B cell (primary cell): ENCODE data around the gene MAD2L2. TPM values are rescaled to one million over a fixed set of nuclear protein-coding genes. Genes with fewer than 3 reads are reported as not detected.

Source experiments
- ATAC-seq: fragments of 200-7000 bp; cut with Tn5 transposase; one replicate; pipeline ENCODE4 v1.10.0; 2021; ENCODE audit warnings: low read depth, mild to moderate bottlenecking, moderate number of reproducible peaks, moderate library complexity
- CTCF ChIA-PET: fragments of 350-600 bp; sonication (Branson Sonifier 250); formaldehyde crosslinking; loops from one replicate; lab custom pipeline; 2021; ENCODE audit warnings: antibody characterized with exemption, inconsistent platforms; lab: Charles Lee
- POLR2A ChIA-PET: fragments of 350-600 bp; sonication (Branson Sonifier 250); formaldehyde crosslinking; loops from one replicate; lab custom pipeline; 2021; ENCODE audit warnings: antibody characterized with exemption; lab: Charles Lee
- DNase-seq: peaks from one replicate; pipeline ENCODE4 v3.0.0; 2013
- H2AFZ ChIP-seq: 2 replicates; pipeline ENCODE4 v1.6.1; 2012; ENCODE audit warnings: mild to moderate bottlenecking, low read depth, low read length; ENCODE audit not compliant: insufficient read depth, poor library complexity, severe bottlenecking
- H3K27ac ChIP-seq, 2 donors: 1 replicate in 1 of 2; 2 replicates in 1 of 2; pipeline ENCODE4 v1.5.1; 2012 to 2013; ENCODE audit warnings: low read length in 2 of 2, mild to moderate bottlenecking in 2 of 2, moderate library complexity in 1 of 2
- H3K27me3 ChIP-seq, 4 experiments: fragments of 200-600 bp in 1 of 4; sonication (generic) in 1 of 4; replicated peaks in 1 of 4; 1 replicate in 2 of 4; 2 replicates in 2 of 4; pipeline versions ENCODE4 v1.6.1 to v1.7.0; 2013 to 2016; ENCODE audit warnings: low read length in 3 of 4, mild to moderate bottlenecking in 2 of 4, mixed read lengths in 1 of 4, moderate library complexity in 1 of 4; ENCODE audit not compliant: insufficient read depth in 4 of 4, control insufficient read depth in 3 of 4; ENCODE audit errors: control extremely low read depth in 1 of 4
- H3K36me3 ChIP-seq, 2 experiments: replicated peaks in 1 of 2; 1 replicate in 1 of 2; 2 replicates in 1 of 2; pipeline versions ENCODE4 v1.6.1 to v1.7.1; 2013; ENCODE audit warnings: low read length in 1 of 2; ENCODE audit not compliant: insufficient read depth in 2 of 2, control insufficient read depth in 1 of 2; ENCODE audit errors: control extremely low read depth in 1 of 2, extremely low read depth in 1 of 2
- H3K4me1 ChIP-seq, 2 donors: fragments of 200-600 bp in 1 of 2; sonication (generic) in 1 of 2; 1 replicate in 1 of 2; 2 replicates in 1 of 2; pipeline versions ENCODE4 v1.5.1 to v1.6.1; 2013 to 2017; ENCODE audit warnings: low read length in 2 of 2; ENCODE audit not compliant: control insufficient read depth in 2 of 2, insufficient read depth in 2 of 2
- H3K4me2 ChIP-seq: replicated peaks from 2 replicates; pipeline ENCODE3; 2012; ENCODE audit warnings: mild to moderate bottlenecking, low read depth, low read length; ENCODE audit not compliant: poor library complexity, severe bottlenecking
- H3K4me3 ChIP-seq, 5 experiments: fragments of 200-600 bp in 1 of 5; sonication (generic) in 1 of 5; 1 replicate in 3 of 5; 2 replicates in 2 of 5; pipeline versions ENCODE4 v1.5.1 to v1.7.0; 2011 to 2016; ENCODE audit warnings: low read length in 4 of 5, mild to moderate bottlenecking in 4 of 5, low read depth in 2 of 5, control low read depth in 1 of 5, moderate library complexity in 1 of 5; ENCODE audit not compliant: insufficient read depth in 1 of 5; ENCODE audit errors: control extremely low read depth in 1 of 5, extremely low read depth in 1 of 5
- H3K79me2 ChIP-seq: fragments of 200-600 bp; sonication (generic); one replicate; pipeline ENCODE4 v1.6.0; 2016; ENCODE audit warnings: low read length; ENCODE audit not compliant: control insufficient read depth, insufficient read depth
- H3K9ac ChIP-seq: fragments of 200-600 bp; sonication (generic); 2 replicates; pipeline ENCODE4 v1.6.1; 2017; ENCODE audit warnings: mild to moderate bottlenecking, low read length, moderate library complexity
- H3K9me3 ChIP-seq, 3 donors: one replicate each; pipeline versions ENCODE4 v1.6.1 to v1.7.1; 2013; ENCODE audit warnings: low read length in 2 of 3; ENCODE audit not compliant: control insufficient read depth in 2 of 3, insufficient read depth in 1 of 3; ENCODE audit errors: control extremely low read depth in 1 of 3
- H4K20me1 ChIP-seq: 2 replicates; pipeline ENCODE4 v1.6.0; 2012; ENCODE audit warnings: mild to moderate bottlenecking, low read length; ENCODE audit not compliant: insufficient read depth, control insufficient read depth, poor library complexity, severe bottlenecking
- H3K27ac Mint-ChIP-seq: one replicate; pipeline ENCODE4 v1.8.0; 2021; ENCODE audit warnings: mixed read lengths
- H3K27me3 Mint-ChIP-seq: one replicate; pipeline ENCODE4 v1.8.0; 2021; ENCODE audit warnings: mixed read lengths
- H3K4me1 Mint-ChIP-seq: one replicate; pipeline ENCODE4 v1.8.0; 2021; ENCODE audit warnings: mixed read lengths
- H3K4me3 Mint-ChIP-seq: one replicate; pipeline ENCODE4 v1.8.0; 2021; ENCODE audit warnings: mixed read lengths
- H3K9me3 Mint-ChIP-seq: one replicate; pipeline ENCODE4 v1.8.0; 2022; ENCODE audit warnings: mixed read lengths; ENCODE audit not compliant: insufficient read depth
- EZH2 ChIP-seq: IDR thresholded peaks from 2 replicates; pipeline ENCODE4 v1.6.1; 2012; ENCODE audit warnings: borderline replicate concordance, low read depth, mild to moderate bottlenecking, moderate library complexity, low read length; ENCODE audit not compliant: insufficient read depth, poor library complexity, severe bottlenecking
- WGBS: methylation state at CpG from one replicate; pipeline ENCODE4 v1.1.5; 2013; ENCODE audit warnings: missing lambda C conversion rate; ENCODE audit not compliant: insufficient coverage; 5-methylcytosine and 5-hydroxymethylcytosine counted together
- intact Hi-C: fragments of 100-400 bp; cut with micrococcal nuclease; formaldehyde crosslinking; loops from one replicate; pipeline ENCODE4 v1.10.0; 2022
- polyA plus RNA-seq: library from polyadenylated mRNA; depleted of rRNA; stranded (reverse); fragments of >200 nt; gene quantifications from 2 replicates; pipeline ENCODE4 v1.2.3, GENCODE V29; 2012
- total RNA-seq, 2 donors: library from RNA; stranded (reverse); fragments of 120-200 nt in 1 of 2; gene quantifications; 1 replicate in 1 of 2; 2 replicates in 1 of 2; pipeline versions ENCODE4 v1.2.3 to v1.2.4, GENCODE V29; 2013 to 2022
- TF ChIP-seq, protein P1 (sequence below): fragments of 200-600 bp; IDR thresholded peaks from one replicate; pipeline ENCODE4 v1.8.0; 2022; ENCODE audit warnings: antibody characterized with exemption, mild to moderate bottlenecking

The MAD2L2 gene
- total and polyA plus RNA-seq, 2 donors (not counting 1 experiment from before 2014, with no cell fraction given), result 29.0 to 42.2 TPM

DNA sequence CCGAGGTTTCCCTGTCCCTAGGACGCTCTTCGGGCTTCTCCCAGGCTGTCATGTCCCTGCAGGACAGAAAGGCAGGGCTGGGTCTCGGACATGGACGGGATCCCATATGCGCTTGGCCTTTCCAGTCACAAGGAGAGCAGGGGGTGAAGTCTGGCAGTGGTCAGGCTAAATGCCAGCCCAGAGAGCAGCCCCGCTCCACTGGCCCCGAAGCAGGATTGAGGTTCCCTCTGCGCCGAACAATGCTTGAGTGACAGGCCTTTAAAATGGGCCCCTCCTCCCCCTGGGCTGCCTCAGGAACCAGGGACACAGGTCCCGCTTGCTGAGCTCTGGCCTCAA, 23.2 kb upstream of the MAD2L2 start:
- H3K27me3 ChIP-seq, result peaks cover 0 to 16% (median 2%) of the 10 kb centered on the region in 4 experiments
- no peak for ATAC-seq
- H3K4me3 ChIP-seq, result no peak overlapping the region
- H4K20me1 ChIP-seq, result no peaks in the 10 kb centered on the region
- no peaks in the 10 kb centered on the region for H3K9me3 ChIP-seq
- H3K36me3 ChIP-seq, result no peaks in the 10 kb centered on the region
- no peaks in the 10 kb centered on the region for H3K4me1 Mint-ChIP-seq
- no peaks in the 10 kb centered on the region for H3K79me2 ChIP-seq
- CTCF ChIA-PET, result interaction anchor here (1.3 kb wide), 1 partner anchor 58 kb away, joined by 3 read pairs; no protein-coding TSS in a partner anchor
- H3K27ac ChIP-seq, result no peak overlapping the region
- 81% methylated on average over 11 of the region's 11 CpGs for WGBS
- DNase-seq, result no peak
- POLR2A ChIA-PET, result no interaction called here
- no peak overlapping the region for H3K4me3 Mint-ChIP-seq
- H3K4me1 ChIP-seq, result no peaks in the 10 kb centered on the region
- H3K4me2 ChIP-seq, result no peak overlapping the region
- H3K27ac Mint-ChIP-seq, result no peak overlapping the region
- H3K27me3 Mint-ChIP-seq, result peaks cover 14% of the 10 kb centered on the region
- H2AFZ ChIP-seq, result no peak overlapping the region
- intact Hi-C loops, result no loop called here
- TF ChIP-seq, protein P1, sequence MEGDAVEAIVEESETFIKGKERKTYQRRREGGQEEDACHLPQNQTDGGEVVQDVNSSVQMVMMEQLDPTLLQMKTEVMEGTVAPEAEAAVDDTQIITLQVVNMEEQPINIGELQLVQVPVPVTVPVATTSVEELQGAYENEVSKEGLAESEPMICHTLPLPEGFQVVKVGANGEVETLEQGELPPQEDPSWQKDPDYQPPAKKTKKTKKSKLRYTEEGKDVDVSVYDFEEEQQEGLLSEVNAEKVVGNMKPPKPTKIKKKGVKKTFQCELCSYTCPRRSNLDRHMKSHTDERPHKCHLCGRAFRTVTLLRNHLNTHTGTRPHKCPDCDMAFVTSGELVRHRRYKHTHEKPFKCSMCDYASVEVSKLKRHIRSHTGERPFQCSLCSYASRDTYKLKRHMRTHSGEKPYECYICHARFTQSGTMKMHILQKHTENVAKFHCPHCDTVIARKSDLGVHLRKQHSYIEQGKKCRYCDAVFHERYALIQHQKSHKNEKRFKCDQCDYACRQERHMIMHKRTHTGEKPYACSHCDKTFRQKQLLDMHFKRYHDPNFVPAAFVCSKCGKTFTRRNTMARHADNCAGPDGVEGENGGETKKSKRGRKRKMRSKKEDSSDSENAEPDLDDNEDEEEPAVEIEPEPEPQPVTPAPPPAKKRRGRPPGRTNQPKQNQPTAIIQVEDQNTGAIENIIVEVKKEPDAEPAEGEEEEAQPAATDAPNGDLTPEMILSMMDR, result no peak
- TF ChIP-seq EZH2, result no peak
- H3K9ac ChIP-seq, result no peak overlapping the region
- no peaks in the 10 kb centered on the region for H3K9me3 Mint-ChIP-seq

DNA sequence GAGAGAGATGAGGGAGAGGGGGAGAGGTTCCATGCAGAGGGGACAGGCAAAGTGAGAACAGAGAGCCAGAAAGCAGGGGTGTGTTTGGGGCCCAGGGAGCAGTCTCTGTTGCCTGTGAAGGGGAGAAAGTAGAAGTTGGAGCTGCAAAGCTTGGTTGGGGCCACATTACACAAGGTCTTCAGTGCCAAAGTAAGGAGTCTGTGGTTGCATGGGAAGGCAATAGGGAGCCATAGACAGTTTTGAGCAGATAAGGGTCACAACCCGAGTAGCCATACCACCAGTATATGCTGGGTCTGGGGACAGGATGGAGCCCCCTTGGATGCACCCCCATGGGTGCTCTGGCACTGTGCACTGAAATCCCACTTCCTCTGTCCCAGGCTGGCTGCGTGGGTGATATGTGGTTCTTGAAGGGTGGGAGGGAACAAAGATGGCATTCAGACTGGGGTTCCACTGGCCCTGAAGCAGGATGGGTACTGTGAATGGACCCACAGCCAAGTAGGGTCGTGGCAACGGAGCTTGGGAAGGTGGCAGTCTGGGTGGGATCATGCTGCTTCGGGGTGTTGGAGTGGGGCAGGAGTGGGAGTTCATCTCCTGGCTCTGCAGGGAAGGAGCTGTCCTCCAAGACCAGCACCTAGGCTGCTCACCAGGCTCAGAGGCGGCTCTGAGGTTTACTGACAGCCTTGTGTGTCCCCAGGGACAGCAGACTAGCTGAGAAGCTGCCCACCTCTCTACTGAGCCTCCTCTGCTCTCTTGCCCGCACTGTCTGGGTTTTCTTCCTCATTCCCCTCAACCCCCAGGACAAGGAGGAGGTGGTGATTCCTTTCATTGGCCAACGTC, 22.6 kb upstream of the MAD2L2 start:
- Histone ChIP-seq H3K36me3 (no peaks in the 10 kb centered on the region), H3K4me1 (no peaks in the 10 kb centered on the region), H3K4me2 (no peak overlapping the region), H3K27me3 (peaks cover 0 to 20% (median 2%) of the 10 kb centered on the region in 4 experiments), H3K79me2 (no peaks in the 10 kb centered on the region), H4K20me1 (no peaks in the 10 kb centered on the region), H2AFZ (no peak overlapping the region), H3K9ac (no peak overlapping the region), H3K27ac (no peak overlapping the region), H3K9me3 (no peaks in the 10 kb centered on the region), H3K4me3 (no peak overlapping the region)
- POLR2A ChIA-PET, result no interaction called here
- 58% methylated on average over 6 of the region's 8 CpGs for WGBS
- Mint-ChIP-seq H3K4me1 (no peaks in the 10 kb centered on the region), H3K27me3 (peaks cover 13% of the 10 kb centered on the region), H3K9me3 (no peaks in the 10 kb centered on the region), H3K4me3 (no peak overlapping the region), H3K27ac (no peak overlapping the region)
- DNase-seq, result no peak
- TF ChIP-seq, protein P1, result no peak
- TF ChIP-seq EZH2, result no peak
- ATAC-seq, result no peak
- CTCF ChIA-PET, result no interaction called here
- intact Hi-C loops, result no loop called here
